Neural cell (in vitro differentiated cells): ENCODE data around the gene NEBL. TPM values are rescaled to one million over a fixed set of nuclear protein-coding genes. Genes with fewer than 3 reads are reported as not detected.

Experiments
- H2AFZ ChIP-seq: fragments of 200-600, 300-800 bp; sonication (generic), shearing (Covaris generic); 2 replicates; pipeline ENCODE4 v1.6.0; 2014; ENCODE audit warnings: low read depth, mild to moderate bottlenecking, antibody characterized with exemption, low read length, moderate library complexity
- H3F3A ChIP-seq: fragments of 200-600 bp; shearing (Covaris generic); 2 replicates; pipeline ENCODE4 v1.6.1; 2016; ENCODE audit warnings: mild to moderate bottlenecking, moderate library complexity, mixed read lengths, antibody characterized with exemption, low read length; ENCODE audit not compliant: insufficient read depth, poor library complexity, severe bottlenecking
- H3K27ac ChIP-seq: fragments of 200-600, 300-800 bp; sonication (generic), shearing (Covaris generic); 2 replicates; pipeline ENCODE4 v1.5.1; 2014; ENCODE audit warnings: mild to moderate bottlenecking, low read length, moderate library complexity
- H3K27me3 ChIP-seq: fragments of 300-800, 200-600 bp; sonication (generic), shearing (Covaris generic); 2 replicates; pipeline ENCODE4 v1.6.0; 2014; ENCODE audit warnings: mild to moderate bottlenecking, low read depth, low read length, moderate library complexity; ENCODE audit not compliant: insufficient read depth
- H3K36me3 ChIP-seq: fragments of 300-800, 200-600 bp; sonication (generic), shearing (Covaris generic); 2 replicates; pipeline ENCODE4 v1.5.1; 2014; ENCODE audit warnings: mild to moderate bottlenecking, antibody characterized with exemption, low read length, moderate library complexity; ENCODE audit not compliant: insufficient read depth
- H3K4me2 ChIP-seq: fragments of 300-800, 200-600 bp; sonication (generic), shearing (Covaris generic); 2 replicates; pipeline ENCODE4 v1.6.0; 2014; ENCODE audit warnings: mild to moderate bottlenecking, low read length
- H3K4me3 ChIP-seq: fragments of 300-800, 200-600 bp; sonication (generic), shearing (Covaris generic); 2 replicates; pipeline ENCODE4 v1.5.1; 2014; ENCODE audit warnings: mild to moderate bottlenecking, low read length, moderate library complexity
- H3K79me2 ChIP-seq: fragments of 200-600 bp; shearing (Covaris generic); replicated peaks from 2 replicates; pipeline ENCODE4 v1.6.0; 2014; ENCODE audit warnings: mild to moderate bottlenecking, low read length, moderate library complexity; ENCODE audit not compliant: insufficient read depth
- H3K9ac ChIP-seq: fragments of 300-800, 200-600 bp; sonication (generic), shearing (Covaris generic); 2 replicates; pipeline ENCODE4 v1.6.1; 2016; ENCODE audit warnings: mild to moderate bottlenecking, low read length, mixed read lengths
- H3K9me2 ChIP-seq: fragments of 200-600 bp; shearing (Covaris generic); 2 replicates; pipeline ENCODE4 v1.6.1; 2016; ENCODE audit warnings: mild to moderate bottlenecking, low read length, mixed read lengths; ENCODE audit not compliant: insufficient read depth
- H3K9me3 ChIP-seq: fragments of 200-600, 300-800 bp; sonication (generic), shearing (Covaris generic); 2 replicates; pipeline ENCODE4 v1.6.1; 2016; ENCODE audit warnings: mild to moderate bottlenecking, mixed run types, low read length, moderate library complexity, mixed read lengths
- H4K20me1 ChIP-seq: fragments of 200-600 bp; shearing (Covaris generic); 2 replicates; pipeline ENCODE4 v1.6.1; 2016; ENCODE audit warnings: mild to moderate bottlenecking, mixed run types; ENCODE audit not compliant: insufficient read depth
- CTCF ChIP-seq: fragments of 450-650 bp; IDR thresholded peaks from 2 replicates; pipeline ENCODE4 v1.5.1; 2014; ENCODE audit warnings: antibody characterized with exemption, mild to moderate bottlenecking, moderate library complexity; ENCODE audit not compliant: poor library complexity, severe bottlenecking
- EP300 ChIP-seq: fragments of 450-650 bp; conservative IDR thresholded peaks from 2 replicates; pipeline ENCODE4 v1.6.1; 2014; ENCODE audit warnings: antibody characterized with exemption, mild to moderate bottlenecking, moderate library complexity; ENCODE audit not compliant: poor library complexity, severe bottlenecking
- EZH2 ChIP-seq: fragments of 200-600, 300-800 bp; shearing (Covaris generic), sonication (generic); IDR thresholded peaks from 2 replicates; pipeline ENCODE4 v1.6.1; 2014; ENCODE audit warnings: antibody characterized with exemption, low read length, borderline replicate concordance, mild to moderate bottlenecking; ENCODE audit not compliant: insufficient read depth, poor library complexity, severe bottlenecking
- MXI1 ChIP-seq: fragments of 450-650 bp; conservative IDR thresholded peaks from 2 replicates; pipeline ENCODE4 v1.6.1; 2014; ENCODE audit warnings: antibody characterized with exemption, mild to moderate bottlenecking; ENCODE audit not compliant: poor library complexity, severe bottlenecking
- POLR2AphosphoS5 ChIP-seq: IDR thresholded peaks from 2 replicates; pipeline ENCODE4 v1.6.1; 2012
- RAD21 ChIP-seq: fragments of 450-650 bp; conservative IDR thresholded peaks from 2 replicates; pipeline ENCODE4 v1.6.1; 2014; ENCODE audit warnings: antibody characterized with exemption, mild to moderate bottlenecking, moderate library complexity
- REST ChIP-seq: IDR thresholded peaks from 2 replicates; pipeline ENCODE4 v1.6.1; 2012; ENCODE audit warnings: borderline replicate concordance
- SMC3 ChIP-seq: fragments of 450-650 bp; conservative IDR thresholded peaks from 2 replicates; pipeline ENCODE4 v1.6.1; 2014; ENCODE audit warnings: antibody characterized with exemption, mild to moderate bottlenecking, moderate library complexity; ENCODE audit not compliant: poor library complexity
- TAF1 ChIP-seq: IDR thresholded peaks from 2 replicates; pipeline ENCODE4 v1.6.1; 2012; ENCODE audit warnings: low read depth
- polyA plus RNA-seq: library from polyadenylated mRNA; depleted of rRNA; stranded (reverse); fragments of >200 nt; gene quantifications from 2 replicates; pipeline ENCODE4 v1.2.3, GENCODE V29; 2014

Gene NEBL
- polyA plus RNA-seq, 1 donor from 2014 or later, result 16.3 TPM

DNA sequence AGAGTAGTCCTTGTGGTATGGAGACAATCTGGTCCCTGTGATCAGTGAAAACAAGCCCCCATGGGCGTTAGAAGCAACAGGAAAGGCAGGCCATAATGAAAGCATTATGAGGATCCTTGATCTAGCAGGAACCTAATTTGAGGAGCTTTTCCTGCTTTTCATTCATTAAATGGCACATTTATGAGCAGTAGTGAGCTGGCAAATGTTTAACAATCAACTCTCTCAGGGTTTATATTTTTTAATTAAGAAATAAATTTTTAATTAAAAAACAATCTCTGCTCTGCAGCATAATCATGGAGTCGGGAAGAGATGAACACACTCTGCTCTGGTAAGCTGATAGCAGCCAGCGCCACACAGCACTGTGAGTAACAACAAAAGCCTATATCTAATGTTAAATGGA lies 11.3 kb upstream of the NEBL start:
- Histone ChIP-seq H3K4me3 (no peak overlapping the region), H3K9ac (no peak overlapping the region), H3K36me3 (no peaks in the 10 kb centered on the region), H3K27me3 (no peaks in the 10 kb centered on the region), H3K9me3 (no peaks in the 10 kb centered on the region), H3K27ac (no peak overlapping the region), H2AFZ (no peak overlapping the region), H3K79me2 (no peaks in the 10 kb centered on the region), H4K20me1 (no peaks in the 10 kb centered on the region), H3K4me2 (no peak overlapping the region), H3F3A (no peaks in the 10 kb centered on the region), H3K9me2 (no peaks in the 10 kb centered on the region)
- TF ChIP-seq EZH2 (no peak), REST (no peak), EP300 (no peak), RAD21 (no peak), TAF1 (no peak), MXI1 (no peak), SMC3 (no peak), CTCF (no peak), POLR2AphosphoS5 (no peak)

GRCh38 chr10:20903635-20904390 lies 6.7 kb upstream of the NEBL start:
- Histone ChIP-seq H3K4me3 (no peak overlapping the region), H3K9me2 (no peaks in the 10 kb centered on the region), H3K79me2 (no peaks in the 10 kb centered on the region), H3K27ac (no peak overlapping the region), H3F3A (no peaks in the 10 kb centered on the region), H3K9ac (no peak overlapping the region), H3K4me2 (no peak overlapping the region), H4K20me1 (no peaks in the 10 kb centered on the region), H3K9me3 (no peaks in the 10 kb centered on the region), H3K27me3 (no peaks in the 10 kb centered on the region), H2AFZ (no peak overlapping the region), H3K36me3 (no peaks in the 10 kb centered on the region)
- no peak for TF ChIP-seq CTCF
